Retinal pigment epithelial cell (primary cell): Measurements from ENCODE around the gene SLC16A6.

Experiments used
- DNase-seq: peaks from one replicate; pipeline ENCODE4 v3.0.0-alpha.2; 2010; ENCODE audit warnings: low read depth
- H3K4me3 ChIP-seq: 2 replicates; pipeline ENCODE4 v1.5.1; 2011; ENCODE audit warnings: mild to moderate bottlenecking, low read length, control low read depth, moderate library complexity
- CTCF ChIP-seq: conservative IDR thresholded peaks from 2 replicates; pipeline ENCODE4 v1.5.1; 2011; ENCODE audit warnings: low read depth, low read length, control low read depth, inconsistent platforms

Gene SLC16A6

GRCh38 chr17:68307443-68307842 is 16.5 kb upstream of the SLC16A6 start:
- DNase-seq = no peak
- no peak for TF ChIP-seq CTCF
- H3K4me3 ChIP-seq = no peak overlapping the region

GRCh38 chr17:68306819-68307218 is 15.9 kb upstream of the SLC16A6 start:
- TF ChIP-seq CTCF = no peak
- DNase-seq = no peak
- no peak overlapping the region for H3K4me3 ChIP-seq

- TF ChIP-seq CTCF = no peak
- DNase-seq = peak; percentile 61
- no peak overlapping the region for H3K4me3 ChIP-seq
These were observed 14.2 kb upstream of the SLC16A6 start for GRCh38 chr17:68305142-68305541.

GRCh38 chr17:68304706-68305105 is 13.8 kb upstream of the SLC16A6 start:
- TF ChIP-seq CTCF = no peak
- H3K4me3 ChIP-seq = no peak overlapping the region
- no peak for DNase-seq

- H3K4me3 ChIP-seq = no peak overlapping the region
- no peak for DNase-seq
- no peak for TF ChIP-seq CTCF
These were observed 11.7 kb upstream of the SLC16A6 start for GRCh38 chr17:68302666-68303065.

GRCh38 chr17:68302066-68302564 is 11.2 kb upstream of the SLC16A6 start:
- H3K4me3 ChIP-seq = no peak overlapping the region
- no peak for TF ChIP-seq CTCF
- DNase-seq = no peak

- no peak for DNase-seq
- H3K4me3 ChIP-seq = no peak overlapping the region
- no peak for TF ChIP-seq CTCF
These were observed 10.6 kb upstream of the SLC16A6 start for GRCh38 chr17:68301438-68301959.
